Activated CD8-positive, alpha-beta T cell treated with anti-CD3 and anti-CD28 coated beads, Interleukin-2, amount 10 ng/mL, durations not matched to agents 7 days and 5 days (primary cell): ENCODE results near the gene CCDC6. TPM values are rescaled to one million over a fixed set of nuclear protein-coding genes. Genes with fewer than 3 reads are reported as not detected.
"Not testable (repeated sequence)": the region's sequence is repeated elsewhere in the genome, so short reads cannot be mapped to it uniquely, and the experiment has no call there.

Experiments
- ATAC-seq: fragments of 150-1000 bp; cut with Tn5 transposase; one replicate; pipeline ENCODE4 v1.10.0; 2021; ENCODE audit warnings: moderate library complexity
- CTCF ChIA-PET: fragments of 350-600 bp; sonication (Branson Sonifier 250); formaldehyde crosslinking; loops from one replicate; lab custom pipeline; 2021; ENCODE audit warnings: antibody characterized with exemption; lab: Charles Lee
- POLR2A ChIA-PET: fragments of 350-600 bp; sonication (Branson Sonifier 250); formaldehyde crosslinking; loops from one replicate; lab custom pipeline; 2021; ENCODE audit warnings: antibody characterized with exemption; lab: Charles Lee
- DNase-seq: peaks from one replicate; pipeline ENCODE4 v3.0.0-alpha.2; 2020
- H3K27ac Mint-ChIP-seq: one replicate; pipeline ENCODE4 v1.8.0; 2021; ENCODE audit warnings: mild to moderate bottlenecking, mixed read lengths
- H3K27me3 Mint-ChIP-seq: one replicate; pipeline ENCODE4 v1.8.0; 2021; ENCODE audit warnings: low read depth, mixed read lengths
- H3K36me3 Mint-ChIP-seq: one replicate; pipeline ENCODE4 v1.8.0; 2021; ENCODE audit warnings: low read depth, mixed read lengths
- H3K4me1 Mint-ChIP-seq: one replicate; pipeline ENCODE4 v1.8.0; 2021; ENCODE audit warnings: low read depth, mixed read lengths
- H3K4me3 Mint-ChIP-seq: one replicate; pipeline ENCODE4 v1.8.0; 2021; ENCODE audit warnings: mild to moderate bottlenecking, mixed read lengths
- H3K9me3 Mint-ChIP-seq: one replicate; pipeline ENCODE4 v1.8.0; 2022; ENCODE audit warnings: mixed read lengths; ENCODE audit not compliant: insufficient read depth
- total RNA-seq, 2 experiments: library from RNA; stranded (reverse); gene quantifications; one replicate each; pipeline ENCODE4 v1.2.3, GENCODE V29; 2021

The CCDC6 gene
- total RNA-seq, 2 experiments from 2014 or later: 18.3 to 19.4 TPM

- peaks cover 6% of the 10 kb centered on the region for H3K36me3 Mint-ChIP-seq
- H3K9me3 Mint-ChIP-seq: no peaks in the 10 kb centered on the region
- DNase-seq (no peak), ATAC-seq (peak; percentile 23)
- H3K4me3 Mint-ChIP-seq: peak overlapping the region; percentile 23
- ChIA-PET POLR2A (interaction anchor here (1.3 to 3.4 kb wide), 2 partner anchors 8 to 26 kb away, joined by 3 to 19 read pairs; partner anchors contain the start of gene CCDC6), CTCF (interaction anchor here (1.3 to 2.9 kb wide), 4 partner anchors 8 to 27 kb away, joined by 5 to 35 read pairs (median 10); partner anchors contain the start of gene CCDC6)
- H3K4me1 Mint-ChIP-seq: peaks cover 70% of the 10 kb centered on the region
- H3K27me3 Mint-ChIP-seq: no peaks in the 10 kb centered on the region
- H3K27ac Mint-ChIP-seq: peak overlapping the region; percentile 71
These were observed 26.2 kb downstream of the CCDC6 start for GRCh38 chr10:59880019-59880717.

GRCh38 chr10:59879363-59879913 is 26.9 kb downstream of the CCDC6 start:
- peak; percentile 42 for ATAC-seq
- Mint-ChIP-seq H3K4me1 (peaks cover 64% of the 10 kb centered on the region), H3K4me3 (peak overlapping the region; percentile 23), H3K36me3 (peaks cover 6% of the 10 kb centered on the region), H3K9me3 (no peaks in the 10 kb centered on the region), H3K27ac (peak overlapping the region; percentile 59), H3K27me3 (no peaks in the 10 kb centered on the region)
- ChIA-PET CTCF (interaction anchor here (1.3 to 2.9 kb wide), 5 partner anchors 9 to 28 kb away, joined by 3 to 35 read pairs (median 10); partner anchors contain the start of gene CCDC6), POLR2A (interaction anchor here (0.8 to 3.4 kb wide), 3 partner anchors 9 to 29 kb away, joined by 3 to 19 read pairs (median 4); partner anchors contain the start of gene CCDC6)
- DNase-seq: no peak

- ChIA-PET POLR2A (interaction anchor here (0.8 to 3.4 kb wide), 3 partner anchors 9 to 29 kb away, joined by 3 to 19 read pairs (median 4); partner anchors contain the start of gene CCDC6), CTCF (interaction anchor here (0.8 to 2.9 kb wide), 6 partner anchors 8 to 48 kb away, joined by 3 to 35 read pairs (median 8); partner anchors contain the start of gene CCDC6)
These were observed 27.4 kb downstream of the CCDC6 start for GRCh38 chr10:59878915-59879314.

GRCh38 chr10:59878289-59878688 is 28.1 kb downstream of the CCDC6 start:
- Mint-ChIP-seq H3K27me3 (no peaks in the 10 kb centered on the region), H3K36me3 (peaks cover 6% of the 10 kb centered on the region), H3K27ac (no peak overlapping the region), H3K9me3 (no peaks in the 10 kb centered on the region), H3K4me1 (peaks cover 54% of the 10 kb centered on the region), H3K4me3 (no peak overlapping the region)
- ATAC-seq (no peak), DNase-seq (no peak)
- ChIA-PET CTCF (interaction anchor here (0.8 to 2.9 kb wide), 3 partner anchors 20 to 48 kb away, joined by 3 to 35 read pairs (median 3); partner anchors contain the start of gene CCDC6), POLR2A (interaction anchor here (0.8 to 3.4 kb wide), 2 partner anchors 27 to 30 kb away, joined by 4 to 19 read pairs; partner anchors contain the start of gene CCDC6)

More at GRCh38 chr10:59878915-59879314, 27.4 kb downstream of the CCDC6 start:
- no peak for ATAC-seq
- no peaks in the 10 kb centered on the region for H3K27me3 Mint-ChIP-seq
- H3K4me3 Mint-ChIP-seq: no peak overlapping the region
- H3K9me3 Mint-ChIP-seq: no peaks in the 10 kb centered on the region
- peaks cover 6% of the 10 kb centered on the region for H3K36me3 Mint-ChIP-seq
- no peak for DNase-seq
- H3K27ac Mint-ChIP-seq: peak overlapping the region; percentile 35
- peaks cover 58% of the 10 kb centered on the region for H3K4me1 Mint-ChIP-seq

- DNase-seq (no peak), ATAC-seq (no peak)
- no peaks in the 10 kb centered on the region for H3K9me3 Mint-ChIP-seq
- H3K27ac Mint-ChIP-seq: peak overlapping the region; percentile 4
- H3K27me3 Mint-ChIP-seq: no peaks in the 10 kb centered on the region
- CTCF ChIA-PET: interaction anchor here (1.4 to 3.0 kb wide), 2 partner anchors 12 to 47 kb away, joined by 5 to 18 read pairs; no protein-coding TSS in a partner anchor
- peaks cover 6% of the 10 kb centered on the region for H3K36me3 Mint-ChIP-seq
- H3K4me3 Mint-ChIP-seq: no peak overlapping the region
- peaks cover 60% of the 10 kb centered on the region for H3K4me1 Mint-ChIP-seq
- POLR2A ChIA-PET: interaction anchor here (3.4 kb wide), 1 partner anchor 28 kb away, joined by 19 read pairs; the partner anchor contains the start of gene CCDC6
These were observed 29.1 kb downstream of the CCDC6 start for GRCh38 chr10:59877191-59877671.

GRCh38 chr10:59876695-59877094 is 29.7 kb downstream of the CCDC6 start:
- Mint-ChIP-seq H3K4me3 (no peak overlapping the region), H3K27me3 (no peaks in the 10 kb centered on the region), H3K27ac (no peak overlapping the region), H3K4me1 (peaks cover 62% of the 10 kb centered on the region), H3K36me3 (peaks cover 6% of the 10 kb centered on the region), H3K9me3 (no peaks in the 10 kb centered on the region)
- DNase-seq: no peak
- POLR2A ChIA-PET: no interaction called here
- CTCF ChIA-PET: interaction anchor here (1.4 to 3.0 kb wide), 3 partner anchors 11 to 46 kb away, joined by 5 to 18 read pairs (median 8); partner anchors contain the start of gene CCDC6
- no peak for ATAC-seq

GRCh38 chr10:59876208-59876607 is 30.1 kb downstream of the CCDC6 start:
- H3K27me3 Mint-ChIP-seq, H3K4me3 Mint-ChIP-seq, H3K9me3 Mint-ChIP-seq, H3K36me3 Mint-ChIP-seq, H3K27ac Mint-ChIP-seq, POLR2A ChIA-PET, DNase-seq, ATAC-seq: not testable (repeated sequence)
- CTCF ChIA-PET: interaction anchor here (0.6 to 3.0 kb wide), 4 partner anchors 11 to 46 kb away, joined by 3 to 18 read pairs (median 6); partner anchors contain the start of gene CCDC6
- H3K4me1 Mint-ChIP-seq: peaks cover 57% of the 10 kb centered on the region

- ChIA-PET CTCF (interaction anchor here (2.0 to 3.7 kb wide), 4 partner anchors 10 to 43 kb away, joined by 5 to 27 read pairs (median 14); partner anchors contain the start of gene CCDC6), POLR2A (no interaction called here)
- Mint-ChIP-seq H3K27me3 (no peaks in the 10 kb centered on the region), H3K36me3 (peaks cover 6% of the 10 kb centered on the region), H3K4me3 (no peak overlapping the region), H3K27ac (no peak overlapping the region), H3K9me3 (no peaks in the 10 kb centered on the region), H3K4me1 (peaks cover 39% of the 10 kb centered on the region)
- no peak for ATAC-seq
- DNase-seq: no peak
These were observed 32.5 kb downstream of the CCDC6 start for GRCh38 chr10:59873896-59874295.

- POLR2A ChIA-PET: interaction anchor here (1.0 to 1.6 kb wide), 2 partner anchors 29 to 33 kb away, joined by 3 to 5 read pairs; partner anchors contain the start of gene CCDC6
- Mint-ChIP-seq H3K4me1 (peaks cover 30% of the 10 kb centered on the region), H3K27ac (no peak overlapping the region), H3K9me3 (no peaks in the 10 kb centered on the region), H3K4me3 (no peak overlapping the region), H3K27me3 (no peaks in the 10 kb centered on the region), H3K36me3 (no peaks in the 10 kb centered on the region)
- ATAC-seq (no peak), DNase-seq (no peak)
- CTCF ChIA-PET: interaction anchor here (0.5 to 3.7 kb wide), 6 partner anchors 9 to 266 kb away, joined by 3 to 27 read pairs (median 8); partner anchors contain the start of gene CCDC6
These were observed 33.4 kb downstream of the CCDC6 start for GRCh38 chr10:59872892-59873463.

GRCh38 chr10:59870152-59870551 is 36.2 kb downstream of the CCDC6 start:
- no peaks in the 10 kb centered on the region for H3K9me3 Mint-ChIP-seq
- no peaks in the 10 kb centered on the region for H3K27me3 Mint-ChIP-seq
- H3K27ac Mint-ChIP-seq: no peak overlapping the region
- H3K4me1 Mint-ChIP-seq: peaks cover 23% of the 10 kb centered on the region
- ChIA-PET POLR2A (interaction anchor here (0.9 to 1.4 kb wide), 2 partner anchors 35 to 36 kb away, joined by 3 to 4 read pairs; partner anchors contain the start of gene CCDC6), CTCF (interaction anchor here (1.9 to 2.3 kb wide), 3 partner anchors 9 to 38 kb away, joined by 10 to 15 read pairs (median 10); partner anchors contain the start of gene CCDC6)
- no peak for DNase-seq
- no peak for ATAC-seq
- no peaks in the 10 kb centered on the region for H3K36me3 Mint-ChIP-seq
- no peak overlapping the region for H3K4me3 Mint-ChIP-seq
